ENCODE measurements around the gene SPAG17.

- no peak for TF ChIP-seq RBM22 (optimal IDR thresholded peaks at IDR 0.05; ENCODE audit: low read length)
- TF ChIP-seq IRF1 (CRISPR knock-in tag; IDR thresholded peaks at IDR 0.05; ENCODE audit: low read depth) = no peak
- TF ChIP-seq POLR2A (IDR thresholded peaks at IDR 0.05; ENCODE audit: insufficient read depth in 1 of 2, low read depth in 2 of 2, low read length in 2 of 2) = no peak
- TF ChIP-seq ZNF138 (CRISPR knock-in tag; IDR thresholded peaks at IDR 0.05; ENCODE audit: low read depth) = no peak
- no peak for TF ChIP-seq NFE2 (CRISPR knock-in tag; IDR thresholded peaks at IDR 0.05)
- TF ChIP-seq CREB1 (IDR thresholded peaks at IDR 0.05) = no peak
- TF ChIP-seq CREB1 (CRISPR knock-in tag; IDR thresholded peaks at IDR 0.05) = no peak
- no peak for TF ChIP-seq JUND (CRISPR knock-in tag; IDR thresholded peaks at IDR 0.05)
Observed at GRCh38 chr1:118118873-118119463, 66.1 kb downstream of the SPAG17 start.
